RWPE2 (cell line): ENCODE data around the gene MGST3.

Source experiments
- ATAC-seq: fragments of 200-7000 bp; cut with Tn5 transposase; 3 replicates; pipeline ENCODE4 v1.9.1; 2021; ENCODE audit warnings: low read depth
- DNase-seq: peaks from one replicate; pipeline ENCODE4 v3.0.0-alpha.2; 2020; ENCODE audit warnings: low spot score
- H3K27ac ChIP-seq: fragments of 450-650 bp; 2 replicates; pipeline ENCODE4 v1.5.1; 2017; ENCODE audit warnings: mild to moderate bottlenecking; ENCODE audit not compliant: poor library complexity, severe bottlenecking
- H3K27me3 ChIP-seq: fragments of 250-450 bp; sonication (Bioruptor Pico); 2 replicates; pipeline ENCODE4 v1.5.1; 2021; ENCODE audit warnings: mild to moderate bottlenecking, moderate library complexity; ENCODE audit not compliant: insufficient read depth, poor library complexity, severe bottlenecking
- H3K36me3 ChIP-seq: fragments of 250-450 bp; sonication (Bioruptor Pico); 2 replicates; pipeline ENCODE4 v1.5.1; 2020; ENCODE audit warnings: low read depth, mild to moderate bottlenecking, moderate library complexity
- H3K4me1 ChIP-seq: fragments of 250-450 bp; sonication (Bioruptor Pico); 2 replicates; pipeline ENCODE4 v1.5.1; 2021; ENCODE audit warnings: mild to moderate bottlenecking, moderate library complexity; ENCODE audit not compliant: insufficient read depth, poor library complexity, severe bottlenecking
- H3K4me3 ChIP-seq: fragments of 250-450 bp; sonication (Bioruptor Pico); 2 replicates; pipeline ENCODE4 v1.5.1; 2021; ENCODE audit warnings: mild to moderate bottlenecking, moderate library complexity; ENCODE audit not compliant: severe bottlenecking
- H3K9me3 ChIP-seq: fragments of 250-450 bp; sonication (Bioruptor Pico); 2 replicates; pipeline ENCODE4 v1.5.1; 2021; ENCODE audit warnings: mild to moderate bottlenecking, moderate library complexity; ENCODE audit not compliant: severe bottlenecking
- TF ChIP-seq, protein P1 (sequence below): fragments of 450-650 bp; IDR thresholded peaks from one replicate; pipeline ENCODE4 v1.5.1; 2017; ENCODE audit warnings: mild to moderate bottlenecking, moderate library complexity; ENCODE audit not compliant: poor library complexity, severe bottlenecking

MGST3 gene

DNA sequence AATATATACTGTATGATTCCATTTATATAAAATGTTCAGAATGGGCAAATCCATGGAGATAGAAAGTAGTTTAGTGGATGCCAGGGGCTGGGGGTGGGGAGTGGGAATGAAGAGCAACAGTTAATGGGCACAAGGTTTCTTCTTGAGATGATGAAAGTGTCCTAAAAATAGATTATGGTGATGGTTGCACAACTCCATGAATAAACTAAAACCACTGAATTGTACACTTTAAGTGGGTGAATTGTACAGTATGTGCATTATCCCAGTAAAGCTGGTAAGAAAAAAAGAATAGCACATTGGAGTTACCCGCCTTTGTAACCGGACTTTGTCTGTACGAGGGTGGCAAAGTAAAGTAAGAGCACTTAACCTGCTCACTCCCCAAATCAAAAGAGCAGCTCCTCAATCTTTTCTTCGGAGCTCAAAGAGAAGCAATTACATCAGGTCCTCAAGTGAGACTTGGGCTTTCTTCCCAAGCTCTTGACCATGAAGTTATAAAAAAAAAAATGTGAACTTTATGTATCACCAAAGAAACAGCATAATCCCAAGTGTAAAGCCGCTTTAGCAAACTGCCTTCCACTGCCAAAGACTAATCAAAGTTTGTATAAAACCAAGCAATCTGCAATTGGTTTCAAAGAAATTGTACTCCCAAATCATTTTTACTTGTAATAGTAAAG, 35.3 kb downstream of the MGST3 start:
- Histone ChIP-seq H3K27ac (no peak overlapping the region), H3K27me3 (no peaks in the 10 kb centered on the region), H3K36me3 (peaks cover 86% of the 10 kb centered on the region), H3K9me3 (no peaks in the 10 kb centered on the region), H3K4me3 (no peak overlapping the region), H3K4me1 (no peaks in the 10 kb centered on the region)
- DNase-seq, result no peak
- TF ChIP-seq, protein P1, sequence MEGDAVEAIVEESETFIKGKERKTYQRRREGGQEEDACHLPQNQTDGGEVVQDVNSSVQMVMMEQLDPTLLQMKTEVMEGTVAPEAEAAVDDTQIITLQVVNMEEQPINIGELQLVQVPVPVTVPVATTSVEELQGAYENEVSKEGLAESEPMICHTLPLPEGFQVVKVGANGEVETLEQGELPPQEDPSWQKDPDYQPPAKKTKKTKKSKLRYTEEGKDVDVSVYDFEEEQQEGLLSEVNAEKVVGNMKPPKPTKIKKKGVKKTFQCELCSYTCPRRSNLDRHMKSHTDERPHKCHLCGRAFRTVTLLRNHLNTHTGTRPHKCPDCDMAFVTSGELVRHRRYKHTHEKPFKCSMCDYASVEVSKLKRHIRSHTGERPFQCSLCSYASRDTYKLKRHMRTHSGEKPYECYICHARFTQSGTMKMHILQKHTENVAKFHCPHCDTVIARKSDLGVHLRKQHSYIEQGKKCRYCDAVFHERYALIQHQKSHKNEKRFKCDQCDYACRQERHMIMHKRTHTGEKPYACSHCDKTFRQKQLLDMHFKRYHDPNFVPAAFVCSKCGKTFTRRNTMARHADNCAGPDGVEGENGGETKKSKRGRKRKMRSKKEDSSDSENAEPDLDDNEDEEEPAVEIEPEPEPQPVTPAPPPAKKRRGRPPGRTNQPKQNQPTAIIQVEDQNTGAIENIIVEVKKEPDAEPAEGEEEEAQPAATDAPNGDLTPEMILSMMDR, result no peak
- ATAC-seq, result no peak

DNA sequence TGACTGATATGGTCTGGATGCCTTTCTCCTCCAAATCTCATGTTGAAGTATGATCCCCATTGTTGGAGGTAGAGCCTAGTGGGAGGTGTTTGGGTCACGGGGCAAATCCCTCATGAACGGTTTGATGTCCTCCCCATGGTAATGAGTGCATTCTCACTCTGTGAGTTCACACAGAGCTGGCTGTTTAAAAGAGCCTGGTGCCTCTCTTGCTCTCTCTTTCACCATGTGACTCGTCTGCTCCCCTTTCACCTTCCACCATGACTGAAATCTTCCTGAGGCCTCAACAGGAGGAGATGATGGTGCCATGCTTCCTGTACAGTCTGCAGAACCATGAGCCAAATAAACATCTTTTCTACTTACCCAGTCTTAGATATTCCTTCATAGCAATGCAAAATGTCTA, 37.1 kb downstream of the MGST3 start:
- H3K27me3 ChIP-seq, result no peaks in the 10 kb centered on the region
- no peaks in the 10 kb centered on the region for H3K9me3 ChIP-seq
- peaks cover 83% of the 10 kb centered on the region for H3K36me3 ChIP-seq
- no peak overlapping the region for H3K27ac ChIP-seq
- TF ChIP-seq, protein P1, result no peak
- no peak overlapping the region for H3K4me3 ChIP-seq
- H3K4me1 ChIP-seq, result no peaks in the 10 kb centered on the region
- no peak for DNase-seq
- ATAC-seq, result no peak

DNA sequence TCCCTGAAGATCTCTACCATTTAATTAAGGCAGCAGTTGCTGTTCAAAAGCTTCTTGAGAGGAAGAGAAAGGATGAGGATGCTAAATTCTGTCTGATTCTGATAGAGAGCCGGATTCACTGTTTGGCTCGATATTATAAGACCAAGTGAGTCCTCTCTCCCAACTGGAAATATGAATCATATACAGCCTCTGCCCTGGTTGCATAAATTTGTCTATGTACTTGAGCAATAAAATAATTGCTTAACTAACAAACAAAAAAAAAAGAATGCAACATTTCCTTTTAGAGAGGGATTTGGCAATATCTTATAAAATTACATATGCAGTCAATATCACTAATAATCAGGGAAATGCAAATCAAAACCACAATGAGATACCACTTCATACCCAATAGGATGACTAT, 40.5 kb downstream of the MGST3 start:
- Histone ChIP-seq H3K9me3 (no peaks in the 10 kb centered on the region), H3K4me3 (no peak overlapping the region), H3K27ac (no peak overlapping the region), H3K4me1 (no peaks in the 10 kb centered on the region), H3K36me3 (peaks cover 72% of the 10 kb centered on the region), H3K27me3 (no peaks in the 10 kb centered on the region)
- DNase-seq (no peak), ATAC-seq (no peak)
- TF ChIP-seq, protein P1, result no peak

DNA sequence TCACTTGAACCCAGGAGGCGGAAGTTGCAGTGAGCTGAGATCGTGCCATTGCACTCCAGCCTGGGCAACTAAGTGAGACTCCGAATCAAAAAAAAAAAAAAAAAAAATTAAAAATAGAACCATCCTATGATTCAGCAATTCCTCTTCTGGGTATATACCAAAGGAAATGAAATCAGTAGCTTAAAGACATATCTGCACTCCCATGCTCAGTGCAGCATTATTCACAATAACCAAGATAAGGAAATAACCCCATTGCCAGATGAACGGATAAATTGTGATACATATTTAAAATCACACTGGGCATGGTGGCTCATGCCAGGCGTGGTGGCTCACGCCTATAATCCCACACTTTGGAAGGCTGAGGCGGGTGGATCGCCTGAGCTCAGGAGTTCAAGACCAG, 43.6 kb downstream of the MGST3 start:
- no peaks in the 10 kb centered on the region for H3K4me1 ChIP-seq
- DNase-seq (no peak), ATAC-seq (no peak)
- H3K27me3 ChIP-seq, result no peaks in the 10 kb centered on the region
- H3K36me3 ChIP-seq, result peaks cover 67% of the 10 kb centered on the region
- no peak overlapping the region for H3K4me3 ChIP-seq
- TF ChIP-seq, protein P1, result no peak
- no peak overlapping the region for H3K27ac ChIP-seq
- no peaks in the 10 kb centered on the region for H3K9me3 ChIP-seq

DNA sequence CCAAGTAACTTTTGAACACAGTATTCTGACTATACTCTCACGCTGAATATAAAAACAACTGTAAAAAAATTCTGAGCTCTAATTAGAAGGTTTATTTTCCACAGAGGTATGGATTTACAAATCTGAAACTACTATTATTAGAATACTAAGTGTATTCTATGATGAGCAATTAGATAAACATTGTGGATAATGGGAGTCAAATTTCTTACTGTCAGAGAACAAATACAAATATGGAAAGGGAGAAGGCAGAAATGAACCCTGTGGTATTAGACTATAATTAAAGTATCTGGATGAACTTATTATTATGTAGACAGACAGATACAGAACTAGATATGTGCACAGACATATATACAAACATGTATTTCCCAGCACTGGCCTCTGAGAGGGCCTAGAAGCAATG, 44.8 kb downstream of the MGST3 start:
- TF ChIP-seq, protein P1, result no peak

More for the DNA sequence above, 44.8 kb downstream of the MGST3 start:
- Histone ChIP-seq H3K27ac (no peak overlapping the region), H3K4me3 (no peak overlapping the region), H3K9me3 (no peaks in the 10 kb centered on the region), H3K36me3 (peaks cover 72% of the 10 kb centered on the region), H3K27me3 (no peaks in the 10 kb centered on the region), H3K4me1 (no peaks in the 10 kb centered on the region)
- no peak for DNase-seq
- no peak for ATAC-seq
